Right cardiac atrium (tissue), 5 donors: ENCODE measurements around the gene TFEC. TPM values are rescaled to one million over a fixed set of nuclear protein-coding genes. Genes with fewer than 3 reads are reported as not detected.

Experiments used
- ATAC-seq, 2 donors: fragments of 200-7000 bp; cut with Tn5 transposase; one replicate each; pipeline versions ENCODE4 v1.8.0 to v1.9.1; 2020; ENCODE audit warnings: moderate library complexity in 2 of 2, mild to moderate bottlenecking in 1 of 2
- DNase-seq, 3 donors: peaks; one replicate each; pipeline ENCODE4 v3.0.0-alpha.2; 2020
- H3K27ac ChIP-seq: one replicate; pipeline ENCODE4 v1.5.1; 2013; ENCODE audit warnings: mild to moderate bottlenecking, low read length, control low read depth, moderate library complexity
- H3K27me3 ChIP-seq: one replicate; pipeline ENCODE4 v1.6.1; 2013; ENCODE audit not compliant: control insufficient read depth, insufficient read depth
- H3K4me1 ChIP-seq: one replicate; pipeline ENCODE4 v1.6.1; 2013; ENCODE audit warnings: low read length; ENCODE audit not compliant: control insufficient read depth, insufficient read depth
- H3K4me3 ChIP-seq: one replicate; pipeline ENCODE4 v1.5.1; 2013; ENCODE audit warnings: low read length, control low read depth
- H3K9me3 ChIP-seq: one replicate; pipeline ENCODE4 v1.6.1; 2013; ENCODE audit warnings: low read length; ENCODE audit not compliant: control insufficient read depth
- WGBS: extraction: QIAGEN DNeasy Blood & Tissue Kit; methylation state at CpG from one replicate; pipeline ENCODE4 v1.1.7; 2013; 5-methylcytosine and 5-hydroxymethylcytosine counted together
- intact Hi-C, 4 donors: fragments of 100-400 bp; cut with DNase I; formaldehyde crosslinking; loops; one replicate each; pipeline versions ENCODE4 v1.11.0 to v1.14.0; 2022 to 2023
- polyA plus RNA-seq: library from polyadenylated mRNA; stranded (reverse); fragments of 200-250 nt; gene quantifications from one replicate; pipeline ENCODE4 v1.2.3, GENCODE V29; 2013
- total RNA-seq, 4 donors: library from RNA; stranded (reverse); fragmentation: NEBNext Ultra II Directional; extraction: Animal tissue kit (Norgen Biotek cat#: 25700); gene quantifications; one replicate each; pipeline ENCODE4 v1.2.1, GENCODE V29; 2021
- donor health status: healthy with polysubstance abuse.
- donor health status: DM: no; HTN: yes; CAD: no.
- donor health status: DM: no; HTN: no; CAD: no.
- donor health status: DM: no; HTN: yes; CAD: no; lungs with severe emphysema.
- donor health status: DM: yes; HTN: yes; CAD: no.

TFEC gene
- total and polyA plus RNA-seq, 5 donors = 0.41 to 4.3 (median 2.6) TPM

- Histone ChIP-seq H3K9me3 (no peaks in the 10 kb centered on the region), H3K4me3 (no peak overlapping the region), H3K4me1 (no peaks in the 10 kb centered on the region), H3K27ac (no peak overlapping the region), H3K27me3 (no peaks in the 10 kb centered on the region)
- DNase-seq (no peak), ATAC-seq (peak in 1 of 2 donors; percentile 52)
- intact Hi-C loops = no loop called here
- 35% methylated on average over 2 of the region's 2 CpGs for WGBS
Observed at GRCh38 chr7:115924411-115924810, 106.2 kb downstream of the TFEC start.

- intact Hi-C loops = no loop called here
- 91% methylated on average over 1 of the region's 1 CpG for WGBS
Observed at GRCh38 chr7:115920367-115920766, 110.2 kb downstream of the TFEC start.

GRCh38 chr7:115914951-115915350, 115.6 kb downstream of the TFEC start:
- no peak for DNase-seq
- intact Hi-C loops = no loop called here

More at GRCh38 chr7:115920367-115920766, 110.2 kb downstream of the TFEC start:
- Histone ChIP-seq H3K4me3 (no peak overlapping the region), H3K27me3 (no peaks in the 10 kb centered on the region), H3K4me1 (no peaks in the 10 kb centered on the region), H3K9me3 (no peaks in the 10 kb centered on the region), H3K27ac (no peak overlapping the region)
- ATAC-seq = no peak
- DNase-seq = no peak

GRCh38 chr7:115911465-115911864, 119.1 kb downstream of the TFEC start:
- Histone ChIP-seq H3K9me3 (no peaks in the 10 kb centered on the region), H3K27ac (no peak overlapping the region), H3K27me3 (no peaks in the 10 kb centered on the region), H3K4me3 (no peak overlapping the region), H3K4me1 (no peaks in the 10 kb centered on the region)
- intact Hi-C loops = no loop called here
- 68% methylated on average over 3 of the region's 3 CpGs for WGBS
- no peak for DNase-seq
- no peak for ATAC-seq

More at GRCh38 chr7:115914951-115915350, 115.6 kb downstream of the TFEC start:
- H3K27me3 ChIP-seq = no peaks in the 10 kb centered on the region
- 72% methylated on average over 1 of the region's 1 CpG for WGBS
- H3K4me3 ChIP-seq = no peak overlapping the region
- no peaks in the 10 kb centered on the region for H3K9me3 ChIP-seq
- no peak overlapping the region for H3K27ac ChIP-seq
- H3K4me1 ChIP-seq = no peaks in the 10 kb centered on the region
- ATAC-seq = no peak

GRCh38 chr7:115910541-115911164, 119.9 kb downstream of the TFEC start:
- ATAC-seq (no peak), DNase-seq (no peak)
- Histone ChIP-seq H3K4me1 (no peaks in the 10 kb centered on the region), H3K4me3 (no peak overlapping the region), H3K27ac (no peak overlapping the region), H3K9me3 (no peaks in the 10 kb centered on the region), H3K27me3 (no peaks in the 10 kb centered on the region)
- intact Hi-C loops = no loop called here
- 4% methylated on average over 5 of the region's 5 CpGs for WGBS

GRCh38 chr7:115906731-115907130, 123.8 kb downstream of the TFEC start:
- Histone ChIP-seq H3K27ac (no peak overlapping the region), H3K9me3 (no peaks in the 10 kb centered on the region), H3K27me3 (no peaks in the 10 kb centered on the region), H3K4me1 (no peaks in the 10 kb centered on the region), H3K4me3 (no peak overlapping the region)
- 79% methylated on average over 1 of the region's 1 CpG for WGBS
- intact Hi-C loops = no loop called here
- DNase-seq (no peak), ATAC-seq (no peak)

- no peaks in the 10 kb centered on the region for H3K4me1 ChIP-seq
- H3K27me3 ChIP-seq = no peaks in the 10 kb centered on the region
- DNase-seq = no peak
- no peak for ATAC-seq
- 88% methylated on average over 3 of the region's 3 CpGs for WGBS
- intact Hi-C loops = no loop called here
- H3K27ac ChIP-seq = no peak overlapping the region
- no peaks in the 10 kb centered on the region for H3K9me3 ChIP-seq
- H3K4me3 ChIP-seq = no peak overlapping the region
Observed at GRCh38 chr7:115889669-115889984, 140.9 kb downstream of the TFEC start.

GRCh38 chr7:115888981-115889668, 141.4 kb downstream of the TFEC start:
- Histone ChIP-seq H3K4me3 (no peak overlapping the region), H3K27ac (no peak overlapping the region), H3K27me3 (no peaks in the 10 kb centered on the region), H3K4me1 (no peaks in the 10 kb centered on the region), H3K9me3 (no peaks in the 10 kb centered on the region)
- no peak for DNase-seq
- 82% methylated on average over 11 of the region's 11 CpGs for WGBS
- no peak for ATAC-seq
- intact Hi-C loops = no loop called here

- no peak for ATAC-seq
- Histone ChIP-seq H3K4me1 (no peaks in the 10 kb centered on the region), H3K27ac (no peak overlapping the region), H3K27me3 (no peaks in the 10 kb centered on the region), H3K4me3 (no peak overlapping the region), H3K9me3 (no peaks in the 10 kb centered on the region)
- WGBS = 67% methylated on average over 2 of the region's 2 CpGs
- no peak for DNase-seq
- intact Hi-C loops = no loop called here
Observed at GRCh38 chr7:115885550-115885949, 145.0 kb downstream of the TFEC start.

Other genes starting within 250 kb of the TFEC start
- 10 to 100 TPM; 13.9 to 21.2 (median 17.9) TPM for gene TES, start 179.8 kb upstream of the TFEC start, total RNA-seq
- 13.9 TPM for gene TES, start 179.8 kb upstream of the TFEC start, polyA plus RNA-seq